ENCODE results near the gene FPR1. TPM values are rescaled to one million over a fixed set of nuclear protein-coding genes. Genes with fewer than 3 reads are reported as not detected.

Gene FPR1
- total RNA-seq, 1 donor from 2014 or later, result not detected

DNA sequence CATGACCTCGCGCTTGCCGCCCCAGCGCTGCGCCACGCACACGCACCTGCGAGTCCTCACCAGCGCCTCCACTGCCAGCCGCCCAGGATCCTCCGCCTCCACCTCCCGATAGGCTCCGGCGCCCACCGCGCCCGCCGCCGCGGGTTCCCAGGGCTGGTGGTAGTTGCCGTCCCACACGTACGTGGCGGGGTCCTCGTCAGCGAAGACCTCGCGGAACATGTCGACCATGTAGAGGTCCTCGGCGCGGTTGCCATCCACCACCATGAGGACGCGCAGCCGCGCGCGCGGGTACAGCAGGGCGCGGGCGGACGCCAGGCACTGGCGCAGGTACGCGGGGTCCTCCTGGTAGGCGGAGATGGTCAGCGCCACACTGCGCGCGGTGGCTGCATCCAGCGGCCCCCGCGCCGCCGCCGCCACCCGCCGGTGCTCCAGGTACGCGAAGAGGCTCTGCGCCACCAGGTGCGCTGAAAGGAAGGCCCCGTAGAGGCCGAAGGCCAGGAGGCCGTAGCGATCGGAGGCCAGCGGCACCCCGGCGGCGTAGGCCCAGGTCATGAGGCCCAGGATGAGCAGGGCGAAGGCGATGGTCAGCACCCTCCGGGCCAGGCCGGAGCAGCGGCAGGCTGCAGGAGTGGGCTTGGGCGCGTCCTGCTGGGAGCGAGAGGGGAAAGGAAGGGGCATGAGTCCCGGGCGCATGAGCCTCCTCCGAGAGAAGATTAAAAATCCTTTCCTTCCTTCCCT, 32.3 kb downstream of the FPR1 start:
- Histone ChIP-seq H3K4me3 (ENCODE audit: low read depth, low read length) (peak overlapping the region; percentile 12), H3K27me3 (ENCODE audit: control insufficient read depth, insufficient read depth, low read length) (peaks cover 30% of the 10 kb centered on the region), H3K36me3 (ENCODE audit: control insufficient read depth, insufficient read depth, low read length) (no peaks in the 10 kb centered on the region)
- TF ChIP-seq CTCF (IDR thresholded peaks at IDR 0.05; ENCODE audit: insufficient read depth, low read length, poor library complexity, severe bottlenecking), result no peak
- no peak for DNase-seq (ENCODE audit: low read depth)

GRCh38 chr19:51716925-51717324, 34.8 kb downstream of the FPR1 start:
- TF ChIP-seq CTCF (IDR thresholded peaks at IDR 0.05; ENCODE audit: insufficient read depth, low read length, poor library complexity, severe bottlenecking), result no peak
- H3K27me3 ChIP-seq (ENCODE audit: control insufficient read depth, insufficient read depth, low read length), result peaks cover 24% of the 10 kb centered on the region
- no peak overlapping the region for H3K4me3 ChIP-seq (ENCODE audit: low read depth, low read length)
- DNase-seq (ENCODE audit: low read depth), result no peak
- H3K36me3 ChIP-seq (ENCODE audit: control insufficient read depth, insufficient read depth, low read length), result no peaks in the 10 kb centered on the region

- no peak for TF ChIP-seq CTCF (IDR thresholded peaks at IDR 0.05; ENCODE audit: insufficient read depth, low read length, poor library complexity, severe bottlenecking)
- DNase-seq (ENCODE audit: low read depth), result no peak
- peaks cover 20% of the 10 kb centered on the region for H3K27me3 ChIP-seq (ENCODE audit: control insufficient read depth, insufficient read depth, low read length)
- H3K4me3 ChIP-seq (ENCODE audit: low read depth, low read length), result no peak overlapping the region
- no peaks in the 10 kb centered on the region for H3K36me3 ChIP-seq (ENCODE audit: control insufficient read depth, insufficient read depth, low read length)
Observed at GRCh38 chr19:51715850-51716249, 35.8 kb downstream of the FPR1 start.

DNA sequence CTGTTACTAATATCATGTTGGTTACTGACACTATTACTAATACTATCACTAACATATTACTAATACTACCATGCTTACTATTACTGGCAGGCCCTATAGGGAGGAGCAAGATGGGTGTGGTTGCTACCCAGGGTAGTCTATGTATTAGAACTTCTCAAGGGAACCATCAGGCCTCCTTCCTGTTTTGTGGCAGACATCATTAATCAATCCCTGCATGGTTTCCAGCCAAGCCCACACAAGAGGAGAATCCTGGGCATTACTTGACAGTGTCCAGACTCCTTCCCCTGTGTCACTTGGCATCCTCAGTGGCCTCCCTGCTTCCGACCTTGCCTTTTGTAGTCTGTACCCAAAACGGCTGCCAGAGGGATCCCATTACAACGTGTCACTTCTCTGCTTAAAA, 36.8 kb downstream of the FPR1 start:
- DNase-seq (ENCODE audit: low read depth), result no peak
- no peak for TF ChIP-seq CTCF (IDR thresholded peaks at IDR 0.05; ENCODE audit: insufficient read depth, low read length, poor library complexity, severe bottlenecking)
- Histone ChIP-seq H3K36me3 (ENCODE audit: control insufficient read depth, insufficient read depth, low read length) (no peaks in the 10 kb centered on the region), H3K27me3 (ENCODE audit: control insufficient read depth, insufficient read depth, low read length) (peaks cover 14% of the 10 kb centered on the region), H3K4me3 (ENCODE audit: low read depth, low read length) (no peak overlapping the region)

GRCh38 chr19:51713319-51714285, 38.1 kb downstream of the FPR1 start:
- H3K27me3 ChIP-seq (ENCODE audit: control insufficient read depth, insufficient read depth, low read length), result peaks cover 4% of the 10 kb centered on the region
- no peak for TF ChIP-seq CTCF (IDR thresholded peaks at IDR 0.05; ENCODE audit: insufficient read depth, low read length, poor library complexity, severe bottlenecking)

More at GRCh38 chr19:51713319-51714285, 38.1 kb downstream of the FPR1 start:
- DNase-seq (ENCODE audit: low read depth), result no peak
- Histone ChIP-seq H3K36me3 (ENCODE audit: control insufficient read depth, insufficient read depth, low read length) (no peaks in the 10 kb centered on the region), H3K4me3 (ENCODE audit: low read depth, low read length) (no peak overlapping the region)
